Measurements from ENCODE around the gene KCNC3. TPM values are rescaled to one million over a fixed set of nuclear protein-coding genes. Genes with fewer than 3 reads are reported as not detected.

Gene KCNC3
- total and polyA plus RNA-seq, 2 experiments from 2014 or later = 1.3 to 3.4 TPM

DNA sequence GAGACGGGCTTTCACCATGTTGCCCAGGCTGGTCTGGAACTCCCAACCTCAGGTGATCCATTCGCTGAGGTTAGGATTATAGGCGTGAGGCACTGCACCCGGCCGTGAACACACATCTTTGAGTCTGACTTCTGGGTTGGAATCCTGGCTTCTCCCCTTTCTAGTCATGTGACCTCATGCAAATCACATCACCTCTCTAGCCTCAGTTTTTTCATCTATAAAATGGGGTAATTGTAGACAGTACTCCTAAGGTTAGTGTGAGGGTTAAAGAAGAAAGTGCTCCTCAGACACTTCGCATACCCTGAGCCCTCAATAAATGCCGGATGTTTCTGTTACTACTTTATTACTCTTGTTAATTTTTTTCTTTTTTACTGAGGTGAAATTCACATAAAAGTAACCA lies 55.4 kb downstream of the KCNC3 start:
- H3K4me1 Mint-ChIP-seq = no peaks in the 10 kb centered on the region
- H3K36me3 ChIP-seq (ENCODE audit: insufficient read depth) = no peaks in the 10 kb centered on the region
- peaks cover 3% of the 10 kb centered on the region for H3K27me3 Mint-ChIP-seq (ENCODE audit: insufficient read depth, low read depth, poor library complexity)
- H3K27ac Mint-ChIP-seq = no peak overlapping the region
- H3K9me2 ChIP-seq (ENCODE audit: insufficient read depth) = no peaks in the 10 kb centered on the region
- no peak overlapping the region for H3K4me2 ChIP-seq
- H3K9me3 Mint-ChIP-seq = peaks cover 95% of the 10 kb centered on the region
- no peaks in the 10 kb centered on the region for H4K20me1 ChIP-seq (replicated peaks; ENCODE audit: insufficient read depth)
- H3K4me1 ChIP-seq (ENCODE audit: insufficient read depth) = no peaks in the 10 kb centered on the region
- H3K27ac ChIP-seq (ENCODE audit: low read depth) = no peak overlapping the region
- no peak for DNase-seq (ENCODE audit: low spot score)
- H3K79me2 ChIP-seq (replicated peaks; ENCODE audit: insufficient read depth) = no peaks in the 10 kb centered on the region
- no peak overlapping the region for H3K4me3 ChIP-seq
- peaks cover 33% of the 10 kb centered on the region for H3K36me3 Mint-ChIP-seq (ENCODE audit: low read depth)
- H2AFZ ChIP-seq = no peak overlapping the region
- H3K4me3 Mint-ChIP-seq = no peak overlapping the region
- H3K27me3 ChIP-seq (ENCODE audit: insufficient read depth) = no peaks in the 10 kb centered on the region
- H3F3A ChIP-seq (replicated peaks; ENCODE audit: low read depth) = no peaks in the 10 kb centered on the region
- TF ChIP-seq EZH2phosphoT487 (IDR thresholded peaks at IDR 0.05; ENCODE audit: unreplicated experiment) (no peak), POLR2AphosphoS5 (IDR thresholded peaks at IDR 0.05; ENCODE audit: low read depth) (no peak), STAT1 (IDR thresholded peaks at IDR 0.05; ENCODE audit: unreplicated experiment) (no peak), JUNB (IDR thresholded peaks at IDR 0.05; ENCODE audit: unreplicated experiment) (no peak)
- TF ChIP-seq, protein P1, sequence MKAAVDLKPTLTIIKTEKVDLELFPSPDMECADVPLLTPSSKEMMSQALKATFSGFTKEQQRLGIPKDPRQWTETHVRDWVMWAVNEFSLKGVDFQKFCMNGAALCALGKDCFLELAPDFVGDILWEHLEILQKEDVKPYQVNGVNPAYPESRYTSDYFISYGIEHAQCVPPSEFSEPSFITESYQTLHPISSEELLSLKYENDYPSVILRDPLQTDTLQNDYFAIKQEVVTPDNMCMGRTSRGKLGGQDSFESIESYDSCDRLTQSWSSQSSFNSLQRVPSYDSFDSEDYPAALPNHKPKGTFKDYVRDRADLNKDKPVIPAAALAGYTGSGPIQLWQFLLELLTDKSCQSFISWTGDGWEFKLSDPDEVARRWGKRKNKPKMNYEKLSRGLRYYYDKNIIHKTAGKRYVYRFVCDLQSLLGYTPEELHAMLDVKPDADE (IDR thresholded peaks at IDR 0.05) = no peak
- TF ChIP-seq, protein P2, sequence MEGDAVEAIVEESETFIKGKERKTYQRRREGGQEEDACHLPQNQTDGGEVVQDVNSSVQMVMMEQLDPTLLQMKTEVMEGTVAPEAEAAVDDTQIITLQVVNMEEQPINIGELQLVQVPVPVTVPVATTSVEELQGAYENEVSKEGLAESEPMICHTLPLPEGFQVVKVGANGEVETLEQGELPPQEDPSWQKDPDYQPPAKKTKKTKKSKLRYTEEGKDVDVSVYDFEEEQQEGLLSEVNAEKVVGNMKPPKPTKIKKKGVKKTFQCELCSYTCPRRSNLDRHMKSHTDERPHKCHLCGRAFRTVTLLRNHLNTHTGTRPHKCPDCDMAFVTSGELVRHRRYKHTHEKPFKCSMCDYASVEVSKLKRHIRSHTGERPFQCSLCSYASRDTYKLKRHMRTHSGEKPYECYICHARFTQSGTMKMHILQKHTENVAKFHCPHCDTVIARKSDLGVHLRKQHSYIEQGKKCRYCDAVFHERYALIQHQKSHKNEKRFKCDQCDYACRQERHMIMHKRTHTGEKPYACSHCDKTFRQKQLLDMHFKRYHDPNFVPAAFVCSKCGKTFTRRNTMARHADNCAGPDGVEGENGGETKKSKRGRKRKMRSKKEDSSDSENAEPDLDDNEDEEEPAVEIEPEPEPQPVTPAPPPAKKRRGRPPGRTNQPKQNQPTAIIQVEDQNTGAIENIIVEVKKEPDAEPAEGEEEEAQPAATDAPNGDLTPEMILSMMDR (conservative IDR thresholded peaks at IDR 0.05; ENCODE audit: low read depth in 2 of 2) = no peak
- ATAC-seq = no peak

DNA sequence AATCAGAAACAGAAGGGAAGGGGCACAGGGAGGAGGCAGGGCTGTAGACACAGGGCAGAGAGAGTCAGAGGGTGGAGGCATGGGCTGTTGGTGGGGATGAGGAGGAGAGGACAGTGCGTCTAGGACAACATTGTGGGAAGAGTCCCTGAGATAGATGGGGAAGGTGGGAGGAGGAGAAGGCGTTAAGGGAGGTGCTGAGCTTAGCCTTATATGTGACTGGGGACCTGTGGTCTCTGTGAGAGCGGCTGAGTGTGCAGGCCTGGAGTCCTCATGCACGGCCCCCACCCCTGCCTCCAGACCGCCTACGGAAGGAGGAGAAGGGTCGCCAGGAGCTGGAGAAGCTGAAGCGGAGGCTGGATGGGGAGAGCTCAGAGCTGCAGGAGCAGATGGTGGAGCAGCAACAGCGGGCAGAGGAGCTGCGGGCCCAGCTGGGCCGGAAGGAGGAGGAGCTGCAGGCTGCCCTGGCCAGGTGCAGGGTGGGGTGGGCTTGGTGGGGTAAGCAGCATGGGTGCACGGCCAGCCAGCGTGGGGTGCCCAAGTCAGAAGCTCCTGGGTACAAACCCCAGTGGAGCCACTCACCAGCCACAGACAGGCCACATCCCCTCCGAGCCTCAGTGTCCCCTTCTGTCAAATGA lies 56.8 kb downstream of the KCNC3 start:
- Histone ChIP-seq H3K9me2 (ENCODE audit: insufficient read depth) (no peaks in the 10 kb centered on the region), H3K27ac (ENCODE audit: low read depth) (no peak overlapping the region), H3K4me2 (no peak overlapping the region), H3K36me3 (ENCODE audit: insufficient read depth) (no peaks in the 10 kb centered on the region), H2AFZ (no peak overlapping the region), H3F3A (replicated peaks; ENCODE audit: low read depth) (no peaks in the 10 kb centered on the region), H4K20me1 (replicated peaks; ENCODE audit: insufficient read depth) (no peaks in the 10 kb centered on the region), H3K4me1 (ENCODE audit: insufficient read depth) (no peaks in the 10 kb centered on the region), H3K27me3 (ENCODE audit: insufficient read depth) (no peaks in the 10 kb centered on the region), H3K4me3 (no peak overlapping the region), H3K79me2 (replicated peaks; ENCODE audit: insufficient read depth) (no peaks in the 10 kb centered on the region)
- peaks cover 95% of the 10 kb centered on the region for H3K9me3 Mint-ChIP-seq
- no peaks in the 10 kb centered on the region for H3K4me1 Mint-ChIP-seq
- peaks cover 2% of the 10 kb centered on the region for H3K27me3 Mint-ChIP-seq (ENCODE audit: insufficient read depth, low read depth, poor library complexity)
- TF ChIP-seq, protein P2 (conservative IDR thresholded peaks at IDR 0.05; ENCODE audit: low read depth in 2 of 2) = no peak
- no peak for ATAC-seq
- H3K27ac Mint-ChIP-seq = no peak overlapping the region
- H3K36me3 Mint-ChIP-seq (ENCODE audit: low read depth) = peaks cover 37% of the 10 kb centered on the region
- H3K4me3 Mint-ChIP-seq = no peak overlapping the region
- no peak for DNase-seq (ENCODE audit: low spot score)
